ENCODE measurements around the gene CYP46A1.

DNA sequence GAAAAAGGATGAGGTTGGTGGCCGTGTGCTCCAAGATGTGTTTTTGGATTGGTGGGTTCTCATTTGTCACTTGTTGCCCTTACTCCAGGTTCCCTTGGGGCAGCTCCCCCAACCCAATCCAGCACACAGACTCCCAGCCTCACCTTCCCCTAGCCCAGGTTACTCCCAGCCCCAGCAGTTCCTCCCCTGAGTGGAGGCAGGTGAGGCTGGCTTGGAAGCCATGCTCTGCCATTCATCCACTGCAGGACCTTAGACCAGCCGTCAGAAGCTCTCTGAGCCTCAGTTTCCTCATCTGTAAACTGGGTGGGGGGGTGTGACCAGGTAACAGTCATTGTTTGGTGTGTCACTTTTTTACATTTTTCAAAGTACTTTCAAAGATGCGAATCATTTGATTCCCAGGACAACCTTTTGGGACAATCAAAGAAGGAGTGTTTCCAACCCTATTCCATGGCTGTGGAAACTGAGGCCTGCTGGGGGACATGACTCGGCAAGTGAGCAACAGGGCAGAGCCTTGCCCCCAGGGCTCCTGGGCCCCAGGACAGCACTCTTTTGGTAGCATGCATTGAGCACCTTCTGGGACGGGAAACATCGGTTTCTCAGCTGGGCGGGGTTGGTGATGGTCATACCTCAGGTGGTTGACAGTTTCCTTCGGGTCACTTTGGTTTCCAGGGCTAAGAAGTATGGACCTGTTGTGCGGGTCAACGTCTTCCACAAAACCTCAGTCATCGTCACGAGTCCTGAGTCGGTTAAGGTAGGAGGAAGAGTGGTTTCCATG, 7.2 kb downstream of the CYP46A1 start:
- no peak for TF ChIP-seq EZH2 (IDR thresholded peaks at IDR 0.05; ENCODE audit: insufficient read depth, poor library complexity, severe bottlenecking)
- TF ChIP-seq EZH2phosphoT487 (IDR thresholded peaks at IDR 0.05; ENCODE audit: insufficient read depth, low read depth): no peak

Data from GM23248 (cell line).